Panc1 (cell line): Measurements from ENCODE around the gene SKI. TPM values are rescaled to one million over a fixed set of nuclear protein-coding genes. Genes with fewer than 3 reads are reported as not detected.
A peak's percentile ranks its signal among the peaks of the same experiment; 100 is the strongest.

Experiments used
- ATAC-seq: fragments of 200-7000 bp; cut with Tn5 transposase; 2 replicates; pipeline ENCODE4 v1.9.1; 2020; ENCODE audit warnings: mild to moderate bottlenecking, moderate library complexity
- BruUV-seq: library from RNA; stranded (reverse); fragments of 400-500 nt; replicated peaks from 2 replicates; lab custom pipeline; 2021; lab: Mats Ljungman, UMichigan
- CTCF ChIA-PET: fragments of 300-600 bp; sonication (Branson Sonifier 250); formaldehyde crosslinking; loops from one replicate; lab custom pipeline; 2022; ENCODE audit warnings: antibody characterized with exemption; lab: Charles Lee
- POLR2A ChIA-PET: fragments of 300-600 bp; sonication (Branson Sonifier 250); formaldehyde crosslinking; loops from one replicate; lab custom pipeline; 2022; ENCODE audit warnings: antibody characterized with exemption; lab: Charles Lee
- DNase-seq: peaks from one replicate; pipeline ENCODE4 v3.0.0-alpha.2; 2010; ENCODE audit warnings: low read depth, low spot score
- H3K27ac ChIP-seq: 2 replicates; pipeline ENCODE4 v1.5.1; 2011; ENCODE audit warnings: mild to moderate bottlenecking, low read length, inconsistent platforms
- H3K27me3 ChIP-seq: fragments of 200-500 bp; sonication (Bioruptor generic); 2 replicates; pipeline ENCODE4 v1.6.0; 2014; ENCODE audit warnings: low read length, inconsistent platforms; ENCODE audit not compliant: control insufficient read depth, insufficient read depth
- H3K36me3 ChIP-seq: fragments of 200-500 bp; sonication (Bioruptor generic); 2 replicates; pipeline ENCODE4 v1.5.1; 2014; ENCODE audit warnings: inconsistent platforms, mild to moderate bottlenecking, low read length, moderate library complexity; ENCODE audit not compliant: control insufficient read depth, insufficient read depth
- H3K4me1 ChIP-seq: 2 replicates; pipeline ENCODE4 v1.5.1; 2011; ENCODE audit warnings: inconsistent platforms, mild to moderate bottlenecking, low read length, moderate library complexity; ENCODE audit not compliant: control insufficient read depth, insufficient read depth
- H3K4me3 ChIP-seq, 2 experiments: 2 replicates each; pipeline ENCODE4 v1.5.1; 2011 to 2012; ENCODE audit warnings: low read depth in 2 of 2, low read length in 2 of 2, mild to moderate bottlenecking in 2 of 2, inconsistent platforms in 1 of 2, moderate library complexity in 1 of 2
- H3K9me3 ChIP-seq: fragments of 200-500 bp; sonication (Bioruptor generic); 2 replicates; pipeline ENCODE4 v1.5.1; 2014; ENCODE audit warnings: low read depth, mild to moderate bottlenecking, inconsistent platforms, low read length, moderate library complexity; ENCODE audit not compliant: control insufficient read depth, insufficient read depth
- POLR2AphosphoS5 ChIP-seq: IDR thresholded peaks from 2 replicates; pipeline ENCODE4 v1.6.1; 2012; ENCODE audit warnings: mild to moderate bottlenecking, low read depth, low read length, moderate library complexity
- SIN3A ChIP-seq: IDR thresholded peaks from 2 replicates; pipeline ENCODE4 v1.6.1; 2012; ENCODE audit warnings: low read depth, mild to moderate bottlenecking, low read length, moderate library complexity, borderline replicate concordance; ENCODE audit not compliant: insufficient read depth
- TCF7L2 ChIP-seq: IDR thresholded peaks from 2 replicates; pipeline ENCODE4 v1.6.1; 2011; ENCODE audit warnings: mild to moderate bottlenecking, low read depth, low read length, inconsistent platforms
- in situ Hi-C: cut with HindIII; loops from 2 replicates; pipeline ENCODE4 v1.10.0; 2016; ENCODE audit warnings: low sequenced_read_pairs, low pct_unique_long_range_greater_than_20kb
- intact Hi-C: fragments of 100-400 bp; cut with micrococcal nuclease; formaldehyde crosslinking; loops from one replicate; pipeline ENCODE4 v1.10.0; 2022; ENCODE audit not compliant: unreplicated experiment
- total RNA-seq: library from RNA; stranded (reverse); gene quantifications from one replicate; pipeline ENCODE4 v1.2.1, GENCODE V29; 2021; ENCODE audit not compliant: unreplicated experiment
- TF ChIP-seq, protein P1 (sequence below), 2 experiments: IDR thresholded peaks; 2 replicates each; pipeline ENCODE4 v1.6.1; 2011 to 2012; ENCODE audit warnings: low read depth in 2 of 2, control low read depth in 1 of 2, low read length in 1 of 2, mild to moderate bottlenecking in 1 of 2, moderate library complexity in 1 of 2; ENCODE audit not compliant: insufficient read depth in 1 of 2
- TF ChIP-seq, protein P2 (sequence below): fragments of 450-650 bp; IDR thresholded peaks from 2 replicates; pipeline ENCODE4 v1.5.1; 2017; ENCODE audit warnings: mild to moderate bottlenecking

Gene SKI
- total RNA-seq, 1 experiment from 2014 or later: 63.2 TPM

DNA sequence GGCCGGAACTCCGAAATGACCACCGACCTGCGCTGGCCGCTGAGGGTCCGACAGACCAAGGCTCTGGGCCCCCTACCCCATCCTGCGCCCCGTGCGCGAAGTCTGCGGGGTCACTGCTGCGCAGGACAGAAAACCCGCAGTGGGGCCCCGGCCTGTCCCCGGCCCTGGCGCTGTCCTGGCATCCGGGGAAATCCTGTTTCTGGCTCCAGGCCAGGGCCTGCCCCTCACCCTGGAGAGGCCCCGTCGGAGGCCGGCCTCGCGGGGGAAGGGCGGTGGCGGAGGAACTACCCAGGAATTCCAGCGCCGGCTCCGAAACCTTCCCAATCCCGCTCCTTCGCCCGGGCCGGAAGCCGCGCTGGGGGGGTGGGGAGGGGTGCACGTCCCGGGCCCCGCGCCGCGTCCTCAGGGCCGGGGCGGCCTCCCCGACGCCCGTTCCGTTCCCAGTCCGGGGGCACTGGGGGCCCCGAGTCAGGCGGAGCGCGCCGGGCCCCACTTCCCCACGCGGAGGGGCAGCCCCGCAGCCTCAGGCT lies 86.2 kb downstream of the SKI start:
- intact Hi-C loops: loop anchor here (5.0 to 10.0 kb wide), 2 partner anchors 82 to 120 kb away; partner anchors contain the start of gene FAAP20
- no peak for DNase-seq
- peaks cover 64% of the 10 kb centered on the region for H3K4me1 ChIP-seq

GRCh38 chr1:2314803-2315673 lies 86.9 kb downstream of the SKI start:
- peaks cover 61% of the 10 kb centered on the region for H3K4me1 ChIP-seq
- no peaks in the 10 kb centered on the region for H3K36me3 ChIP-seq
- intact Hi-C loops: loop anchor here (5.0 to 10.0 kb wide), 2 partner anchors 83 to 120 kb away; partner anchors contain the start of gene FAAP20
- ChIA-PET POLR2A (interaction anchor here (0.6 kb wide), 1 partner anchor 76 kb away, joined by 3 read pairs; the partner anchor contains the start of genes MORN1 and RER1), CTCF (interaction anchor here (0.6 to 1.7 kb wide), 8 partner anchors 26 to 201 kb away, joined by 3 to 6 read pairs (median 4); partner anchors contain the start of gene FAAP20)
- H3K27me3 ChIP-seq: no peaks in the 10 kb centered on the region
- peak overlapping the region; percentile 73; the same call in 1 of the 2 replicates for H3K27ac ChIP-seq
- TF ChIP-seq TCF7L2: no peak
- TF ChIP-seq POLR2AphosphoS5: no peak
- TF ChIP-seq, protein P1, sequence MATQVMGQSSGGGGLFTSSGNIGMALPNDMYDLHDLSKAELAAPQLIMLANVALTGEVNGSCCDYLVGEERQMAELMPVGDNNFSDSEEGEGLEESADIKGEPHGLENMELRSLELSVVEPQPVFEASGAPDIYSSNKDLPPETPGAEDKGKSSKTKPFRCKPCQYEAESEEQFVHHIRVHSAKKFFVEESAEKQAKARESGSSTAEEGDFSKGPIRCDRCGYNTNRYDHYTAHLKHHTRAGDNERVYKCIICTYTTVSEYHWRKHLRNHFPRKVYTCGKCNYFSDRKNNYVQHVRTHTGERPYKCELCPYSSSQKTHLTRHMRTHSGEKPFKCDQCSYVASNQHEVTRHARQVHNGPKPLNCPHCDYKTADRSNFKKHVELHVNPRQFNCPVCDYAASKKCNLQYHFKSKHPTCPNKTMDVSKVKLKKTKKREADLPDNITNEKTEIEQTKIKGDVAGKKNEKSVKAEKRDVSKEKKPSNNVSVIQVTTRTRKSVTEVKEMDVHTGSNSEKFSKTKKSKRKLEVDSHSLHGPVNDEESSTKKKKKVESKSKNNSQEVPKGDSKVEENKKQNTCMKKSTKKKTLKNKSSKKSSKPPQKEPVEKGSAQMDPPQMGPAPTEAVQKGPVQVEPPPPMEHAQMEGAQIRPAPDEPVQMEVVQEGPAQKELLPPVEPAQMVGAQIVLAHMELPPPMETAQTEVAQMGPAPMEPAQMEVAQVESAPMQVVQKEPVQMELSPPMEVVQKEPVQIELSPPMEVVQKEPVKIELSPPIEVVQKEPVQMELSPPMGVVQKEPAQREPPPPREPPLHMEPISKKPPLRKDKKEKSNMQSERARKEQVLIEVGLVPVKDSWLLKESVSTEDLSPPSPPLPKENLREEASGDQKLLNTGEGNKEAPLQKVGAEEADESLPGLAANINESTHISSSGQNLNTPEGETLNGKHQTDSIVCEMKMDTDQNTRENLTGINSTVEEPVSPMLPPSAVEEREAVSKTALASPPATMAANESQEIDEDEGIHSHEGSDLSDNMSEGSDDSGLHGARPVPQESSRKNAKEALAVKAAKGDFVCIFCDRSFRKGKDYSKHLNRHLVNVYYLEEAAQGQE (IDR thresholded peaks at IDR 0.05; ENCODE audit: insufficient read depth in 1 of 2, low read depth in 2 of 2, low read length in 1 of 2): no peak; a peak in 1 of 4 replicates
- no peak for TF ChIP-seq SIN3A
- TF ChIP-seq, protein P2, sequence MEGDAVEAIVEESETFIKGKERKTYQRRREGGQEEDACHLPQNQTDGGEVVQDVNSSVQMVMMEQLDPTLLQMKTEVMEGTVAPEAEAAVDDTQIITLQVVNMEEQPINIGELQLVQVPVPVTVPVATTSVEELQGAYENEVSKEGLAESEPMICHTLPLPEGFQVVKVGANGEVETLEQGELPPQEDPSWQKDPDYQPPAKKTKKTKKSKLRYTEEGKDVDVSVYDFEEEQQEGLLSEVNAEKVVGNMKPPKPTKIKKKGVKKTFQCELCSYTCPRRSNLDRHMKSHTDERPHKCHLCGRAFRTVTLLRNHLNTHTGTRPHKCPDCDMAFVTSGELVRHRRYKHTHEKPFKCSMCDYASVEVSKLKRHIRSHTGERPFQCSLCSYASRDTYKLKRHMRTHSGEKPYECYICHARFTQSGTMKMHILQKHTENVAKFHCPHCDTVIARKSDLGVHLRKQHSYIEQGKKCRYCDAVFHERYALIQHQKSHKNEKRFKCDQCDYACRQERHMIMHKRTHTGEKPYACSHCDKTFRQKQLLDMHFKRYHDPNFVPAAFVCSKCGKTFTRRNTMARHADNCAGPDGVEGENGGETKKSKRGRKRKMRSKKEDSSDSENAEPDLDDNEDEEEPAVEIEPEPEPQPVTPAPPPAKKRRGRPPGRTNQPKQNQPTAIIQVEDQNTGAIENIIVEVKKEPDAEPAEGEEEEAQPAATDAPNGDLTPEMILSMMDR: peak; percentile 97
- no peaks in the 10 kb centered on the region for H3K9me3 ChIP-seq
- BruUV-seq: no TSS peak
- in situ Hi-C loops: no loop called here
- peak overlapping the region; percentile 42 to 50 for H3K4me3 ChIP-seq
- peak; percentile 44 for ATAC-seq
- no peak for DNase-seq

More for the DNA sequence above, 86.2 kb downstream of the SKI start:
- TF ChIP-seq POLR2AphosphoS5: peak; percentile 52
- no peak for TF ChIP-seq TCF7L2
- Histone ChIP-seq H3K4me3 (peak overlapping the region; percentile 42 to 50), H3K27ac (peak overlapping the region; percentile 88), H3K9me3 (no peaks in the 10 kb centered on the region), H3K27me3 (no peaks in the 10 kb centered on the region), H3K36me3 (no peaks in the 10 kb centered on the region)
- ChIA-PET POLR2A (no interaction called here), CTCF (interaction anchor here (1.0 kb wide), 1 partner anchor 117 kb away, joined by 3 read pairs; no protein-coding TSS in a partner anchor)
- TSS peak; percentile 81 for BruUV-seq
- peak; percentile 47 for ATAC-seq
- in situ Hi-C loops: no loop called here
